Measurements from ENCODE around the gene WNT3A. TPM values are rescaled to one million over a fixed set of nuclear protein-coding genes. Genes with fewer than 3 reads are reported as not detected.
A peak's percentile ranks its signal among the peaks of the same experiment; 100 is the strongest.

Gene WNT3A
- polyA plus RNA-seq, 1 donor (not counting 4 experiments of a cell fraction or from before 2014, with no cell fraction given): 0.07 TPM

DNA sequence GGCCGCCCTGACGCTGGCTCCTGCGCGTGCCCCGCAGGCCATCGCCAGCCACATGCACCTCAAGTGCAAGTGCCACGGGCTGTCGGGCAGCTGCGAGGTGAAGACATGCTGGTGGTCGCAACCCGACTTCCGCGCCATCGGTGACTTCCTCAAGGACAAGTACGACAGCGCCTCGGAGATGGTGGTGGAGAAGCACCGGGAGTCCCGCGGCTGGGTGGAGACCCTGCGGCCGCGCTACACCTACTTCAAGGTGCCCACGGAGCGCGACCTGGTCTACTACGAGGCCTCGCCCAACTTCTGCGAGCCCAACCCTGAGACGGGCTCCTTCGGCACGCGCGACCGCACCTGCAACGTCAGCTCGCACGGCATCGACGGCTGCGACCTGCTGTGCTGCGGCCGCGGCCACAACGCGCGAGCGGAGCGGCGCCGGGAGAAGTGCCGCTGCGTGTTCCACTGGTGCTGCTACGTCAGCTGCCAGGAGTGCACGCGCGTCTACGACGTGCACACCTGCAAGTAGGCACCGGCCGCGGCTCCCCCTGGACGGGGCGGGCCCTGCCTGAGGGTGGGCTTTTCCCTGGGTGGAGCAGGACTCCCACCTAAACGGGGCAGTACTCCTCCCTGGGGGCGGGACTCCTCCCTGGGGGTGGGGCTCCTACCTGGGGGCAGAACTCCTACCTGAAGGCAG is 52.3 kb downstream of the WNT3A start:
- FAIRE-seq (no peak), DNase-seq (ENCODE audit: low read depth, low spot score) (no peak)
- no peak overlapping the region for H3K27ac ChIP-seq (ENCODE audit: control insufficient read depth, insufficient read depth, low read length)
- peak overlapping the region; percentile 51 for H3K4me2 ChIP-seq (ENCODE audit: control insufficient read depth, extremely low read depth, insufficient read depth, low read depth, low read length)
- H3K9me3 ChIP-seq (ENCODE audit: control insufficient read depth, low read depth, low read length): no peaks in the 10 kb centered on the region
- H3K9ac ChIP-seq (ENCODE audit: control insufficient read depth, extremely low read depth, insufficient read depth, low read length): no peak overlapping the region
- no peak for TF ChIP-seq CTCF (optimal IDR thresholded peaks at IDR 0.05 in 1 of 3, IDR thresholded peaks at IDR 0.05 in 1 of 3, conservative IDR thresholded peaks at IDR 0.05 in 1 of 3; ENCODE audit: extremely low read depth in 1 of 3, insufficient read depth in 2 of 3, low read length in 3 of 3)
- TF ChIP-seq EZH2 (IDR thresholded peaks at IDR 0.05; ENCODE audit: low read length): peak; percentile 79
- dilution Hi-C loops (cut with MboI; ENCODE audit: extremely low pct_ligation_motif_present, low sequenced_read_pairs): no loop called here
- H3K4me1 ChIP-seq (ENCODE audit: control insufficient read depth, extremely low read depth, insufficient read depth, low read length): peaks cover 3% of the 10 kb centered on the region
- no peaks in the 10 kb centered on the region for H3K9me1 ChIP-seq (ENCODE audit: control insufficient read depth, extremely low read depth, insufficient read depth, low read length)
- H3K27me3 ChIP-seq (ENCODE audit: control insufficient read depth, extremely low read depth, insufficient read depth, low read length): peaks cover 47% of the 10 kb centered on the region
- H3K4me3 ChIP-seq (ENCODE audit: control insufficient read depth in 2 of 3, extremely low read depth in 1 of 3, insufficient read depth in 2 of 3, low read depth in 1 of 3, low read length in 3 of 3): peak overlapping the region in 2 of 3 experiments; percentile 18 to 26
- no peaks in the 10 kb centered on the region for H3K79me2 ChIP-seq (ENCODE audit: control insufficient read depth, insufficient read depth, low read length)
- H2AFZ ChIP-seq (ENCODE audit: control insufficient read depth, low read length): peak overlapping the region; percentile 46
- H3K36me3 ChIP-seq (ENCODE audit: control insufficient read depth in 2 of 2, extremely low read depth in 1 of 2, insufficient read depth in 2 of 2, low read length in 2 of 2): no peaks in the 10 kb centered on the region
- H4K20me1 ChIP-seq (ENCODE audit: control insufficient read depth, extremely low read depth, insufficient read depth, low read length): no peaks in the 10 kb centered on the region

GRCh38 chr1:228059634-228060457 is 53.0 kb downstream of the WNT3A start:
- peak overlapping the region; percentile 82 for H3K4me2 ChIP-seq (ENCODE audit: control insufficient read depth, extremely low read depth, insufficient read depth, low read depth, low read length)
- no peaks in the 10 kb centered on the region for H3K9me1 ChIP-seq (ENCODE audit: control insufficient read depth, extremely low read depth, insufficient read depth, low read length)
- H3K9me3 ChIP-seq (ENCODE audit: control insufficient read depth, low read depth, low read length): no peaks in the 10 kb centered on the region
- dilution Hi-C loops (cut with MboI; ENCODE audit: extremely low pct_ligation_motif_present, low sequenced_read_pairs): no loop called here
- TF ChIP-seq EZH2 (IDR thresholded peaks at IDR 0.05; ENCODE audit: low read length) (no peak), CTCF (optimal IDR thresholded peaks at IDR 0.05 in 1 of 3, IDR thresholded peaks at IDR 0.05 in 1 of 3, conservative IDR thresholded peaks at IDR 0.05 in 1 of 3; ENCODE audit: extremely low read depth in 1 of 3, insufficient read depth in 2 of 3, low read length in 3 of 3) (no peak)
- H3K79me2 ChIP-seq (ENCODE audit: control insufficient read depth, insufficient read depth, low read length): no peaks in the 10 kb centered on the region
- peak overlapping the region; percentile 40 for H3K27ac ChIP-seq (ENCODE audit: control insufficient read depth, insufficient read depth, low read length)
- H3K4me1 ChIP-seq (ENCODE audit: control insufficient read depth, extremely low read depth, insufficient read depth, low read length): peaks cover 3% of the 10 kb centered on the region
- H3K27me3 ChIP-seq (ENCODE audit: control insufficient read depth, extremely low read depth, insufficient read depth, low read length): peaks cover 47% of the 10 kb centered on the region
- no peaks in the 10 kb centered on the region for H3K36me3 ChIP-seq (ENCODE audit: control insufficient read depth in 2 of 2, extremely low read depth in 1 of 2, insufficient read depth in 2 of 2, low read length in 2 of 2)
- H3K9ac ChIP-seq (ENCODE audit: control insufficient read depth, extremely low read depth, insufficient read depth, low read length): peak overlapping the region; percentile 58
- no peaks in the 10 kb centered on the region for H4K20me1 ChIP-seq (ENCODE audit: control insufficient read depth, extremely low read depth, insufficient read depth, low read length)
- FAIRE-seq: peak; percentile 51
- H2AFZ ChIP-seq (ENCODE audit: control insufficient read depth, low read length): peak overlapping the region; percentile 70
- H3K4me3 ChIP-seq (ENCODE audit: control insufficient read depth in 2 of 3, extremely low read depth in 1 of 3, insufficient read depth in 2 of 3, low read depth in 1 of 3, low read length in 3 of 3): peak overlapping the region; percentile 34 to 65 (median 59)
- DNase-seq (ENCODE audit: low read depth, low spot score): peak; percentile 76

Data from keratinocyte (primary cell).